Osteocyte (in vitro differentiated cells): ENCODE data around the gene LBR. TPM values are rescaled to one million over a fixed set of nuclear protein-coding genes. Genes with fewer than 3 reads are reported as not detected.

Experiments used
- DNase-seq: peaks from one replicate; pipeline ENCODE4 v3.0.0; 2021; ENCODE audit warnings: mixed read lengths; ENCODE audit not compliant: unreplicated experiment; ENCODE audit errors: extremely low spot score
- H3K27ac Mint-ChIP-seq: one replicate; pipeline ENCODE4 v1.8.0; 2021; ENCODE audit warnings: mild to moderate bottlenecking, mixed read lengths; ENCODE audit not compliant: unreplicated experiment
- H3K27me3 Mint-ChIP-seq: one replicate; pipeline ENCODE4 v1.8.0; 2021; ENCODE audit warnings: mixed read lengths; ENCODE audit not compliant: unreplicated experiment
- H3K36me3 Mint-ChIP-seq: one replicate; pipeline ENCODE4 v1.8.0; 2021; ENCODE audit warnings: mixed read lengths; ENCODE audit not compliant: unreplicated experiment
- H3K4me1 Mint-ChIP-seq: one replicate; pipeline ENCODE4 v1.8.0; 2021; ENCODE audit warnings: mixed read lengths; ENCODE audit not compliant: unreplicated experiment
- H3K4me3 Mint-ChIP-seq: one replicate; pipeline ENCODE4 v1.8.0; 2021; ENCODE audit warnings: mild to moderate bottlenecking, moderate library complexity, mixed read lengths; ENCODE audit not compliant: unreplicated experiment
- H3K9me3 Mint-ChIP-seq: one replicate; pipeline ENCODE4 v1.8.0; 2021; ENCODE audit warnings: mixed read lengths; ENCODE audit not compliant: unreplicated experiment
- CTCF ChIP-seq: fragments of 200-600 bp; sonication (generic); IDR thresholded peaks from 2 replicates; pipeline ENCODE4 v1.5.0; 2021; ENCODE audit warnings: antibody characterized with exemption, mild to moderate bottlenecking, moderate library complexity
- total RNA-seq: library from RNA; stranded (reverse); gene quantifications from 2 replicates; pipeline ENCODE4 v1.2.1, GENCODE V29; 2021

LBR gene
- total RNA-seq, 1 donor from 2014 or later: 34.8 TPM

GRCh38 chr1:225378880-225379279 lies 49.0 kb downstream of the LBR start:
- DNase-seq: no peak
- no peak for TF ChIP-seq CTCF
- Mint-ChIP-seq H3K4me3 (no peak overlapping the region), H3K36me3 (no peaks in the 10 kb centered on the region), H3K27me3 (no peaks in the 10 kb centered on the region), H3K27ac (no peak overlapping the region), H3K9me3 (no peaks in the 10 kb centered on the region), H3K4me1 (no peaks in the 10 kb centered on the region)

- no peak for TF ChIP-seq CTCF
- Mint-ChIP-seq H3K4me3 (no peak overlapping the region), H3K9me3 (no peaks in the 10 kb centered on the region), H3K36me3 (no peaks in the 10 kb centered on the region), H3K27ac (no peak overlapping the region), H3K4me1 (no peaks in the 10 kb centered on the region), H3K27me3 (no peaks in the 10 kb centered on the region)
- no peak for DNase-seq
Observed at GRCh38 chr1:225374996-225375395, 52.8 kb downstream of the LBR start.

GRCh38 chr1:225373155-225373554 lies 54.7 kb downstream of the LBR start:
- H3K27ac Mint-ChIP-seq: no peak overlapping the region

GRCh38 chr1:225371366-225372010 lies 56.4 kb downstream of the LBR start:
- Mint-ChIP-seq H3K9me3 (no peaks in the 10 kb centered on the region), H3K36me3 (no peaks in the 10 kb centered on the region), H3K27ac (no peak overlapping the region), H3K4me3 (no peak overlapping the region), H3K4me1 (no peaks in the 10 kb centered on the region), H3K27me3 (peaks cover 3% of the 10 kb centered on the region)
- no peak for DNase-seq
- TF ChIP-seq CTCF: no peak

More at GRCh38 chr1:225373155-225373554, 54.7 kb downstream of the LBR start:
- no peak for DNase-seq
- Mint-ChIP-seq H3K4me3 (no peak overlapping the region), H3K9me3 (no peaks in the 10 kb centered on the region), H3K4me1 (no peaks in the 10 kb centered on the region), H3K36me3 (no peaks in the 10 kb centered on the region), H3K27me3 (no peaks in the 10 kb centered on the region)
- no peak for TF ChIP-seq CTCF

- no peak for DNase-seq
- Mint-ChIP-seq H3K9me3 (no peaks in the 10 kb centered on the region), H3K36me3 (no peaks in the 10 kb centered on the region), H3K4me1 (no peaks in the 10 kb centered on the region), H3K27ac (no peak overlapping the region), H3K4me3 (no peak overlapping the region), H3K27me3 (peaks cover 3% of the 10 kb centered on the region)
- no peak for TF ChIP-seq CTCF
Observed at GRCh38 chr1:225368036-225368552, 59.7 kb downstream of the LBR start.
